ENCODE results near the gene RHOBTB3. TPM values are rescaled to one million over a fixed set of nuclear protein-coding genes. Genes with fewer than 3 reads are reported as not detected.
A peak's percentile ranks its signal among the peaks of the same experiment; 100 is the strongest.

RHOBTB3 gene
- total RNA-seq, 1 donor from 2014 or later, result 90.0 TPM

DNA sequence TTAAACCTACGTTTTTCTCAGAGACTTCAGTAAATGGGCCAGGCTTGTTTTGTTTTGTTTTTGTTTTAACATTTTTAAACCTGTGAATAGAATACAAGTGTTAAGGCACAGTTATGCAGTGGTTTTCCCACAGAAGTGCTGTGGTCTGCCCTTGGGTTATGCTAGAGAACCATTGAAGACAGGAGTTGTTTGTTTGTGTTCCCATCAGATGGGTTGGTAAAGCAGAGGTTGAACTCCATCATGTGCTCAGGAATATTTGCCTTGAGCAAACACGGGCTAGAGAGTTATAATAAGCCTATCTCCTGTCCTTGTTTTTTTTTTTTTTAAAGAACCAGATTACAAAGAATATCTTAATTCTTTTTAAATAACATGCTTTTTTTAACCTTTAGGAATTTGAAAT, 28.5 kb downstream of the RHOBTB3 start:
- DNase-seq (no peak), ATAC-seq (peak; percentile 54)
- intact Hi-C loops (cut with micrococcal nuclease), result loop anchor here (10.0 kb wide), 1 partner anchor 115 kb away; the partner anchor contains the start of gene RFESD

DNA sequence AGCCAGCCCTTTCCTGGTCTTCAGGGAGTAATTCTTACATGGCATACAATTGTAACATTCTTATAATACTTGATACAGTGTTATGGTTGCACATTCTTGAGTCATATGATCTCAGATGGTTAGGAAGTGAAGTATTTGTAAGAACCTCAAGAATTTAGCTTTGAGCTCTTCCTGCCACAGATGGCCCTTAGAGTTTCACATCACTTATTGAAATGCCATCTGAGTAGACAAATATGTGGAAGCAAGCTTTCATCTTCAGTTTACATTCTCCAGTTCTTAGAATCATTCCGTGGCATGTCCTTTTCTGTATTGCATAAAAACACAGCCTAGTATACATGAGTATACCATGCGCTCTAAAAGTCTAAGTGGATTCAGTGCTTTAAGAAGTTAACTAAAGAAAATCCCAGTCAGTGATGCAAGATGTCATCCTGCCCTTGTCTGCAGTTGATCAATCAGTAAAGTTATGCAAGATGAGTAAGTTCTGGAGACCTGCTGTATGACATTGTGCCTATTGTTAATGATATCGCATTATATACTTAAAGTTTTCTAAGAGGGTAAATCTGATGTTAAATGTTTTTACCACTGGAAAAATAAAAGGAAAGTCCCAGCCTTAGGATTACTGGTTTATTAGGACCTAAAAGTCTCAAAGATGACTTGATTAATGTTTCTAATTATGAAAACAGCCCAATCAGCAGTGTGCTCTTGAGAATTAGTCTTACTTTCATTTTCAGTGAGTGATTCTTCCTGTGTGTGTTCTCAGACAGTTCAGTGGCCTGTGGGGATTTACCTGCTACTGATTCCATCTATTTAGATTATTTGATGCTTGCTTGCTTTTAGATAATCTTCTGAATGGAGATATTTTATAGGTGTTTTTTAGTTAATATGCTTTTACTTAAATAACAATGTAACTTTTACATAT, 29.4 kb downstream of the RHOBTB3 start:
- ATAC-seq (peak; percentile 44), DNase-seq (no peak)
- intact Hi-C loops (cut with micrococcal nuclease), result loop anchor here (10.0 kb wide), 1 partner anchor 116 kb away; the partner anchor contains the start of gene RFESD

DNA sequence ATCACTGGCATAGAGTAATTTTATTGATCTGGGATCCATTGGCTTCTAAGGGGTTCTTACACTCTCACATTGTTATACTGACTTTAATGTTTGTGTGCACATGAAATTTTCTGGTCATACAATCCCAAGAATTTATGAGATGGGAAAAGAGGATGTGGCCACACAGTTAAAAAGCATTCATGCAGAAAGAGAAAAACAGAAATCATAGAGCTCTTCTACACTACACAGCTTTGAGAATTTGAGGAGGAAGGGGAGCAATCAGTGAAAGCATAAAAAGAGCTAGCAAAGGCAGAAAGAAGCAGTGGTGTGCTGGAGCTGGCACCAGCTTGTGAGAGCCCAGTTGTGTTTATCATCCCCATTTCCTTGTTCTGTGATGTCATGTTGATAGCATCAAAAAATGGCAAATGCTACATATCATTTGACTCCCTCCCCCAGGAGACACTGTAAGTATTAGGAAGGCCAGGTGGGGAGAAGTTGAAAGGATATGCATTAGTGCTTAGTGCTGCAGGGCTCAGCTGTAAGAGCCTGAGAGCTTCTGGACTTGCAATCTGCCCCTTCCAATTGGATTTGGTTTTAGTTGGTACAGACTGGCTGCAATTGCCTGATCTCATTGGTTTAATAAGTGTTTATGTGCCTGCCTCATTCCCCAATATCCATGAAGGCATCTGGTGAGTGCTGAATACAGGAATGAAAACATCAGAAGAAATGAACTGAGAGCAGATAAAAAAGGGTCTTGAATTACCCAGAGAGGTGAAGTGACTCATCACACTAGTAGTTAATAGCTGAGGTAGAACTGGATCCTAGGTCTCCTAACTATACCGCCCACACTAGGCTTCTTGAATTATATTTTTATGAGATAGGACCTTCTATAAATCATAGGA, 30.9 kb downstream of the RHOBTB3 start:
- ATAC-seq (no peak), DNase-seq (no peak)
- intact Hi-C loops (cut with micrococcal nuclease), result loop anchor here (10.0 kb wide), 1 partner anchor 117 kb away; the partner anchor contains the start of gene RFESD

GRCh38 chr5:95762652-95763041, 31.5 kb downstream of the RHOBTB3 start:
- ATAC-seq, result no peak
- no peak for DNase-seq
- intact Hi-C loops (cut with micrococcal nuclease), result loop anchor here (10.0 kb wide), 1 partner anchor 118 kb away; the partner anchor contains the start of gene RFESD

GRCh38 chr5:95763941-95764340, 32.8 kb downstream of the RHOBTB3 start:
- intact Hi-C loops (cut with micrococcal nuclease), result loop anchor here (10.0 kb wide), 1 partner anchor 119 kb away; the partner anchor contains the start of gene RFESD
- no peak for ATAC-seq

DNA sequence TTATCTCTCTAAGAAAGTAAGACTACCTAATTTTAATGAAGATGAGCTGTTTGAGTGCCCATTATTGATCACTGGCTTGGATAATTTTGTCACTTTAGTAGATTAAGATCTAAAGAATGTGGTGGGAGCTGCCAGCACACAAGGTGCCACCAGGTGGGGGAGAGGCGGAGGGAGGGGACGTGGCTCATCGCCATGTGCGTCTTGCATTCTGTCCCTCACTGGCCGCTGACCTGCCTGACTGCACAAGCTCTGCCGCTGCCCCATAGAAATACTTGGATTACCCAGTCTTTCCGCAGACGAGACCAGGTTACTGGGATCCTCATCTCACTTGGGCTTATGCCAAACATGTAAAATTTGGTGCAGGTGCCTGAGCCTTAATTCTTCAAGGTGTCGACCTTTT, 37.6 kb downstream of the RHOBTB3 start:
- ATAC-seq (no peak), DNase-seq (no peak)
- intact Hi-C loops (cut with micrococcal nuclease), result loop anchor here (10.0 kb wide), 1 partner anchor 124 kb away; the partner anchor contains the start of gene RFESD

More at GRCh38 chr5:95763941-95764340, 32.8 kb downstream of the RHOBTB3 start:
- no peak for DNase-seq

- ATAC-seq, result peak; percentile 90
- peak; percentile 62 for DNase-seq
- intact Hi-C loops (cut with micrococcal nuclease), result no loop called here
These were observed 39.9 kb downstream of the RHOBTB3 start for GRCh38 chr5:95770830-95771708.

GRCh38 chr5:95771892-95772291, 40.8 kb downstream of the RHOBTB3 start:
- ATAC-seq, result peak; percentile 21
- no peak for DNase-seq
- intact Hi-C loops (cut with micrococcal nuclease), result no loop called here

DNA sequence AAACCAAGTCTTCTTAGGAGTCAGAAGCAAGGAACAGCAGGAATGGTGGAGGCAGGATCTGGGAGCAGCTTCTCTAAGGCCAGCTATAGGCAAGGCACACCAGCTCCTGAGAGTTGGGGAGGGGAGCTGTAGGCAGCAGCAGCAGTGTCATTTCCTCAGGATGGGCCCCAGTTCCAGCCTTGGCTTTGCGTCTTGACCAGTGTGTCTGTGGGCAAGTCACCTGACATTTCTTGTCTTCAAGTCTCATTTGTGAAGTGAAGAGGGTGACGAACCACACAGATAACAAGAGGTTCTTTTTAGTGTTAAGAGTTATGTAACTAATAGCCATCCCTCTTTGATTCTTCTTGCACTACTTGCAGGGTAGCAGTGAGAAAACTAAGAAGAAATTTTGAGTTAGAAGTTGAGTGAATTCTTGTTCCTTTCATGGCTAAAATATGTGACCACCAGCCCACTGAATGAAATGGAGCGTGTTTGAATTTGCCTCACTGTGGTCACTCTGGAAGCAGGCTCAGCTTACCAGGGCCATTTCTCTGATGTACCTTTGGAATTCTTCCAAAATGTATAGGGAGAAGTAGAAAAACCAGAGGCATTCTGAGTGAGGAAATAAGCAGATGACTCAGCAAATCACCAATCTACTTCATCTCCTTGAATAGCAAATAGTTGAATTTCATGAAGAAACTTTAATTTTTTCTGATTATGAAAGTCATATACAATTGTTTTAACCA, 42.4 kb downstream of the RHOBTB3 start:
- intact Hi-C loops (cut with micrococcal nuclease), result no loop called here
- DNase-seq (no peak), ATAC-seq (peak; percentile 6)

GRCh38 chr5:95777441-95777840, 46.3 kb downstream of the RHOBTB3 start:
- intact Hi-C loops (cut with micrococcal nuclease), result no loop called here
- ATAC-seq (no peak), DNase-seq (no peak)

DNA sequence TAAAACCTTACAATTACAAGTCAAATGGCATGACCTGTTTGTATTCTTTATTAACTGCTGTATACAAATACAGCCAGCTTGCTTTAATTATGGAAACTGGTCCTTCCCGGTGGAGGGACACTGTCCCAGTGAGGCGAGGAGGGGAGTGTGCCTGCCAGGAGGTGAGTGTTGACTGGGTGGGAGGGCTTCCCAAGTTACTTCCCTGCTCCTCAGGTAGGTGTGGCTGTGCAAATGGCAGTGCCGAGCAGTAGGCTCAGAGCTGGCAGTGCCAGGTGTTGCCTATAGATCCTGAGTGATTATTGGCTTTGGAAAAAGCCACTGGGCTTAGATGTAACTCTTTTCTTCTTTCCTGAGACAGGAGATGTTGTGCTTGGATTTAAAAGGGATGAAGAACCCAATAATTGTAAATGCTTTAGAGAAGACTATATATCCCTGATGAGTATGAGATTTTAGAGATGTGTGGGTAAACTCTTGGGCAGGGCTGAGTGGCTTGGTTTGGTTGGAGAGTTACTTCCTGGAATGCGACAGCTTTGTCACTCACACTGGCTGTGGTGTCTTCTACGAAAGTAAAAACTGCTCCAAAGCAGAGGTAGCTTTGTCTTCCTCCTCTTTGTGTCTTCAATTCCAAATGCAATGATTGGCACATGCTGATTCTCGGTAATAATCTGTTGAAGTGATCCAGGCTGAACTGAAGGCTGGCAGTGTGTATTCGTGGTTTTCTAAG, 47.7 kb downstream of the RHOBTB3 start:
- intact Hi-C loops (cut with micrococcal nuclease), result no loop called here
- ATAC-seq, result no peak
- DNase-seq, result no peak

GRCh38 chr5:95779611-95780010, 48.5 kb downstream of the RHOBTB3 start:
- intact Hi-C loops (cut with micrococcal nuclease), result loop anchor here (2.0 kb wide), 1 partner anchor 63 kb away; no protein-coding TSS in a partner anchor
- ATAC-seq (peak; percentile 10), DNase-seq (no peak)

- DNase-seq, result no peak
- peak; percentile 34 for ATAC-seq
- intact Hi-C loops (cut with micrococcal nuclease), result loop anchor here (2.0 kb wide), 1 partner anchor 62 kb away; no protein-coding TSS in a partner anchor
These were observed 49.5 kb downstream of the RHOBTB3 start for GRCh38 chr5:95780597-95780996.

DNA sequence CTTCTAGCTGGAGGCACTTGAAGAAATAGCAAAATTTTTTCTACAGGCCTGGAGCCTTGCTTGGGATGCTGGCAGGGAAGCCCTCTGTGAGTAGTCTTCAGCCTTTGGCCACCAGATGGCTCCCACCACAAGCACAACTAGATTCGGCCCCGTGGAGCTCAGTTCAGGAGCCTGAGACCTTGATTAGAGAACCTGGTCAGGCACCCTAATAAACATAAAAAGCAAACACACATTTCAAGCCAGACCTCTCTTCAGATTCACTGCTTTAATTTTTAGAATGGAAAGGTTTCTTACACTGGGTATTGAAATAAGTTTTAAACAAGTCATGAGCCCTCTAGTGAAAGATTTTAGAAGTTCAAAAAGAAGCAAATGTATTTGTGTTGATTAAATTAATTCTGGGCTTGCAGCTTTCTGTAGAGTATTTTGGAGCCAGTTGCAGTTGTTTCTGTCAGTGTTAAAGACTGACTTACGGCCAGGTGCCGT, 50.0 kb downstream of the RHOBTB3 start:
- peak; percentile 81 for DNase-seq
- intact Hi-C loops (cut with micrococcal nuclease), result loop anchor here (2.0 kb wide), 1 partner anchor 62 kb away; no protein-coding TSS in a partner anchor
- peak; percentile 91 for ATAC-seq

DNA sequence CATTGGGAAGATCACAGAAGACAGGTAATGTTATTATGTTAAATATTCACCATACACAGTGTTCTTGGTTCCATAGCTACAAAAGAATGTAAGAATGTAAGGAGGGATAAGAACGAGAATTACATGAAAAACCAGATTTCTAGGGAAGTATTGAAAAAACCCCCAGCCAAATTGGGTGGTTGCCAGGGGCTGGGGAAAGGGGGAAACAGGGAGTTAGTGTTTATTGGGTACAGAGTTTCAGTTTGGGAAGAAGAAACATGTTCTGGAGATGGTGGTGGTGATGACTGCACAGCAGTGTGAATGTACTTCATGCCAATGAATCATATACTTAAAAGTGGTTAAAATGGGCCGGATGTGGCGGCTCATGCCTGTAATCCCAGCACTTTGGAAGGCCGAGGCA, 51.0 kb downstream of the RHOBTB3 start:
- DNase-seq (no peak), ATAC-seq (no peak)
- intact Hi-C loops (cut with micrococcal nuclease), result no loop called here

- intact Hi-C loops (cut with micrococcal nuclease), result no loop called here
- DNase-seq (no peak), ATAC-seq (no peak)
These were observed 52.5 kb downstream of the RHOBTB3 start for GRCh38 chr5:95783661-95784060.

All from left ventricle myocardium superior (tissue), 1 donor.